WTC11 (cell line): ENCODE results near the gene NR1D1. TPM values are rescaled to one million over a fixed set of nuclear protein-coding genes. Genes with fewer than 3 reads are reported as not detected.

Experiments
- ATAC-seq: fragments of 200-7000 bp; cut with Tn5 transposase; 2 replicates; pipeline ENCODE4 v1.10.0; 2021; ENCODE audit warnings: mild to moderate bottlenecking, moderate library complexity
- CTCF ChIA-PET: fragments of 300-600 bp; sonication (Branson Sonifier 250); formaldehyde crosslinking; loops from one replicate; lab custom pipeline; 2021; ENCODE audit warnings: antibody characterized with exemption; lab: Charles Lee
- POLR2A ChIA-PET: fragments of 350-600 bp; sonication (Branson Sonifier 250); formaldehyde crosslinking; loops from one replicate; lab custom pipeline; 2021; ENCODE audit warnings: antibody characterized with exemption; lab: Charles Lee
- DNase-seq: peaks from one replicate; pipeline ENCODE4 v3.0.0; 2021; ENCODE audit warnings: low spot score
- H3K27ac Mint-ChIP-seq: 2 replicates; pipeline ENCODE4 v1.8.0; 2021; ENCODE audit warnings: mixed read lengths
- H3K27me3 Mint-ChIP-seq: 2 replicates; pipeline ENCODE4 v1.8.0; 2021; ENCODE audit warnings: low read depth, mild to moderate bottlenecking, moderate library complexity, mixed read lengths
- H3K36me3 Mint-ChIP-seq: 2 replicates; pipeline ENCODE4 v1.8.0; 2021; ENCODE audit warnings: mixed read lengths
- H3K4me1 Mint-ChIP-seq: 2 replicates; pipeline ENCODE4 v1.8.0; 2022; ENCODE audit warnings: mixed read lengths
- H3K4me3 Mint-ChIP-seq: 2 replicates; pipeline ENCODE4 v1.8.0; 2021; ENCODE audit warnings: mild to moderate bottlenecking, moderate library complexity, mixed read lengths
- H3K9me3 Mint-ChIP-seq: 2 replicates; pipeline ENCODE4 v1.8.0; 2021; ENCODE audit warnings: mixed read lengths
- ELF4 ChIP-seq: sonication (generic); formaldehyde crosslinking; IDR thresholded peaks from 2 replicates; pipeline ENCODE4 v1.8.1; 2022; ENCODE audit warnings: low read depth, mild to moderate bottlenecking, moderate library complexity, missing genetic modification reagents
- FOXP4 ChIP-seq: sonication (generic); formaldehyde crosslinking; IDR thresholded peaks from 2 replicates; pipeline ENCODE4 v1.8.0; 2022; ENCODE audit warnings: mild to moderate bottlenecking, missing genetic modification reagents
- HMGA2 ChIP-seq: fragments of 250-450 bp; sonication (Bioruptor Pico); IDR thresholded peaks from 2 replicates; pipeline ENCODE4 v1.4.0; 2021; ENCODE audit warnings: mild to moderate bottlenecking, moderate library complexity
- HMGXB4 ChIP-seq: sonication (generic); formaldehyde crosslinking; IDR thresholded peaks from 2 replicates; pipeline ENCODE4 v1.8.1; 2023; ENCODE audit warnings: mild to moderate bottlenecking, moderate library complexity, missing genetic modification reagents
- IRF2 ChIP-seq: sonication (generic); formaldehyde crosslinking; IDR thresholded peaks from 2 replicates; pipeline ENCODE4 v1.8.0; 2022; ENCODE audit warnings: low read depth, missing genetic modification reagents, borderline replicate concordance
- JAZF1 ChIP-seq: fragments of 250-450 bp; sonication (Bioruptor Pico); IDR thresholded peaks from 2 replicates; pipeline ENCODE4 v1.9.0; 2021; ENCODE audit warnings: moderate library complexity, mild to moderate bottlenecking, inconsistent platforms
- NFYB ChIP-seq: sonication (generic); formaldehyde crosslinking; conservative IDR thresholded peaks from 2 replicates; pipeline ENCODE4 v1.8.0; 2022; ENCODE audit warnings: low read depth, missing genetic modification reagents
- PRDM15 ChIP-seq: sonication (generic); formaldehyde crosslinking; IDR thresholded peaks from 2 replicates; pipeline ENCODE4 v1.8.0; 2022; ENCODE audit warnings: missing genetic modification reagents
- RELA ChIP-seq: sonication (generic); formaldehyde crosslinking; IDR thresholded peaks from 2 replicates; pipeline ENCODE4 v1.8.1; 2022; ENCODE audit warnings: missing genetic modification reagents, mild to moderate bottlenecking, borderline replicate concordance
- RORB ChIP-seq: fragments of 250-450 bp; sonication (Bioruptor Pico); IDR thresholded peaks from 2 replicates; pipeline ENCODE4 v1.9.0; 2021; ENCODE audit warnings: mild to moderate bottlenecking
- SMAD3 ChIP-seq: sonication (generic); formaldehyde crosslinking; IDR thresholded peaks from 2 replicates; pipeline ENCODE4 v1.8.0; 2022; ENCODE audit warnings: missing genetic modification reagents, mild to moderate bottlenecking, borderline replicate concordance
- ZBTB43 ChIP-seq: sonication (generic); formaldehyde crosslinking; IDR thresholded peaks from 2 replicates; pipeline ENCODE4 v1.8.1; 2023; ENCODE audit warnings: mild to moderate bottlenecking, missing genetic modification reagents
- ZNF232 ChIP-seq: sonication (generic); formaldehyde crosslinking; IDR thresholded peaks from 2 replicates; pipeline ENCODE4 v1.8.0; 2022; ENCODE audit warnings: mild to moderate bottlenecking, missing genetic modification reagents
- total RNA-seq: library from RNA; stranded (reverse); gene quantifications from 3 replicates; pipeline ENCODE4 v1.2.3, GENCODE V29; 2021

NR1D1 gene
- total RNA-seq, 1 experiment from 2014 or later, result 5.6 TPM

- TF ChIP-seq RELA (CRISPR knock-in tag), result no peak
- no peak for TF ChIP-seq HMGA2 (CRISPR knock-in tag)
- TF ChIP-seq NFYB (CRISPR knock-in tag), result no peak
Measured at GRCh38 chr17:40103688-40104087, 3.3 kb upstream of the NR1D1 start (continued).

- peak; percentile 0 for ATAC-seq
- H3K4me3 Mint-ChIP-seq, result no peak overlapping the region
- ChIA-PET CTCF (interaction anchor here (0.8 to 8.1 kb wide), 12 partner anchors 9 to 116 kb away, joined by 3 to 185 read pairs (median 4); partner anchors contain the start of genes THRA and WIPF2), POLR2A (interaction anchor here (0.5 to 1.3 kb wide), 3 partner anchors 10 to 37 kb away, joined by 3 to 9 read pairs (median 3); partner anchors contain the start of gene CASC3)
- H3K4me1 Mint-ChIP-seq, result peaks cover 84% of the 10 kb centered on the region
- no peak for TF ChIP-seq ELF4 (CRISPR knock-in tag)
- no peak for TF ChIP-seq JAZF1 (CRISPR knock-in tag)
- no peak for TF ChIP-seq IRF2
- TF ChIP-seq FOXP4 (CRISPR knock-in tag), result no peak
- TF ChIP-seq ZNF232 (CRISPR knock-in tag), result no peak
- TF ChIP-seq PRDM15, result no peak
- no peak for TF ChIP-seq RORB (CRISPR knock-in tag)
- TF ChIP-seq ZBTB43 (CRISPR knock-in tag), result no peak
- TF ChIP-seq SMAD3 (CRISPR knock-in tag), result no peak
- no peak for TF ChIP-seq HMGXB4 (CRISPR knock-in tag)
- TF ChIP-seq, all 79 proteins: peak for 0
- Mint-ChIP-seq H3K9me3 (no peaks in the 10 kb centered on the region), H3K36me3 (no peaks in the 10 kb centered on the region), H3K27ac (no peak overlapping the region), H3K27me3 (peaks cover 87% of the 10 kb centered on the region)
- DNase-seq, result peak; percentile 24
Measured at GRCh38 chr17:40103071-40103661, 2.8 kb upstream of the NR1D1 start.
